HG02678 (cell line): Measurements from ENCODE around the gene SOCS7.
"Not testable (repeated sequence)": the region's sequence is repeated elsewhere in the genome, so short reads cannot be mapped to it uniquely, and the experiment has no call there.

ENCODE experiments used
- ATAC-seq: cut with Tn5 transposase; IDR thresholded peaks from one replicate; pipeline ENCODE4 v1.9.1; 2021; ENCODE audit warnings: mild to moderate bottlenecking, moderate library complexity; ENCODE audit not compliant: unreplicated experiment

SOCS7 gene

DNA sequence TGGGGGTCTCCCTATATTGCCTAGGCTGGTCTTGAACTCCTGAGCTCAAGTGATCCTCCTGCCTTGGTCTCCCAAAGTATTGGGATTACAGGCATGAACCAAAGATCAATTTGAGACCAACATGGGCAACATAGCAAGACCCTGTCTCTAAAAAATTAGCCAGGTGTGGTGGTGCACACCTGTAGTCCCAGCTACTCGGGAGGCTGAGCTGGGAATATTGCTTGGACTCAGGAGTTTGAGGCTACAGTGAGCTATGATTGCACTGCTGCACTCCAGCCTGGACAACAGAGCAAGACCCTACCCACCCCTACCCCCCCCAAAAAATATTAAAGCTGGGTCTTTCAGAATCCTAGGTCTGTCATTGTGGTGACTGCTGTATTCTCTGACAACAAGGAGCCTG is 85.7 kb downstream of the SOCS7 start:
- not testable (repeated sequence) for ATAC-seq

DNA sequence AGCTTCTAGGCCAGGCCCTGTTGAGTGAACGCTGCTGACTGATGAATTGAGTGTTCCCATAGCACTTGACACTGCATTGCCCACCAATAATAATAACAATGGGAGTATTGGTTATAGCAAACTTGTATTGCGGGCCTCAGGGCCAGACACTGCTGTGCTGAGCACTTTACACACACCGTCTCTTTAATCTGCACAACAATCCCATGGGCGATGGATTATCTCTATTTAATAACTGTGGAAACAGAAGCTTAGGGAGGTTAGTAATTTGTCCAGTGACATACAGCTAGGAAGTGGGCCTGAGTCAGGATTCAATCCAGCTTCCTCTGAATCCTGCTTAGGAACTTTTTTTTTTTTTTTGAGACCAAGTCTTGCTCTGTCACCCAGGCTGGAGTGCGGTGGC is 87.8 kb downstream of the SOCS7 start:
- ATAC-seq = no peak

DNA sequence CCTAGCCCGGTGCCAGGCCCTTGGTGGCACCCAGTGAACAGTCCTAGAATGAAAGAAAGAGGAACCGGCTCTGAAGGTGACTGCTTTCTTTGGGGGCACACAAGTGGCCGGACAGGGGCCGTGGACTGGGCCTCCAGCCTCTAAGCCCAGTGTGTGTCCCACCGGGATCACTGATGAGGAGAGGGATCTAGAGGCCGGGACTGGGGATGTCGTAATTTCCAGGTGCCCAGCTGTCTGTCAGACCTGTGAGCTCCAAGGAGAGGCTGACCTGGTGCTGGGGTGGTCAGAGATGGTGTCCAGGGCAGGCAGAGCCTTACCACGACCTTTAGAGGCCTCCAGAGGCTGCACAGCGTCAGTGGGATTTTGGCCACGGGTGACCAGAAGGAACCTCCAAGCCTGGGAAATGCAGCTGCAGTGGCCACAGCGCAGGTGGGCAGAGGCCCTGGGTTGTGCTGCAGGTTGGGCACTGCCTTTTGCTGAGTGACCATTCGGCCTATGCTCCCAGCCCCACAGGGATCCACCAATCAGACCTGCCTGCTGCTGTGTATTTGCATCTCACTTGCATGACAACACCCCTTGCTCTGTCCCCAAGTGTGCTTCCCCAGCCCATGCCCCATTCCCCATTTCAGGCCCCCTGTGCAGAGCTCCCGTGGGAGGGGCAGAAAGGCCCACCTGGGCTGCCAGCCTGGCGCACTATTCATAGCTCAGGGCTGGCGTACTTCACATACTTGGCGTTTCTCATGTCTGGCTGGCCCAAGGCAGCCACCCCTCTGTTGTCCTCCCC is 89.2 kb downstream of the SOCS7 start:
- no peak for ATAC-seq

DNA sequence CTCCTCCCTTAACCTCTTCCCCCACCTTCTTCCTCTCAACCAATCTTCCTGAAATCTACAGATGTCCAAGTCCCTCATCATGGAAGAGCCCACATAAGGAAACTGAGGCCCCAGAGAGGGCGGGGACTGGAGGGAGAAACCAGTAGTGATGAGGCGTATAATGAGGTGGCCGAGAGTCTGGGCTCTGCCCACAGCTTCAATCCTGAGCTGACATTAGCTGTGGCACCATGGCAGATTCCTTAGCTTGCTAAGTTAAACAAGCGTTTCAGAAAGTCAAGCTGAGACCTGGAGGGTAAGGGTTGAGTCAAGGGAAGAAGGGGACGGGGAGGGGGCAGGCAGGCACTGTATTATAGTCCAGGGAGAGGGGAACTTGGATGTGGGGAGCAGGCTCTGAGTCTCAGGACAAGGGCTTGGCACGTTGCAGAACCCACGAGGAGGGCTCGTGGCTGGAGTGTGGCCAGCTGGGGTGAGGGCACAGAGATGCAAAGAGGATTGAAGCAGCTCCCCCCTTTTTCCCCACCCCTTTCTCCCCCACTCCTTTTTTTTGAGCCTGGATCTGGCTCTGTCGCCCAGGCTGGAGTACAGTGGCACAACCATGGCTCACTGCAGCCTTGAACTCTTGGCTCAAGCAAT is 89.9 kb downstream of the SOCS7 start:
- ATAC-seq = no peak

DNA sequence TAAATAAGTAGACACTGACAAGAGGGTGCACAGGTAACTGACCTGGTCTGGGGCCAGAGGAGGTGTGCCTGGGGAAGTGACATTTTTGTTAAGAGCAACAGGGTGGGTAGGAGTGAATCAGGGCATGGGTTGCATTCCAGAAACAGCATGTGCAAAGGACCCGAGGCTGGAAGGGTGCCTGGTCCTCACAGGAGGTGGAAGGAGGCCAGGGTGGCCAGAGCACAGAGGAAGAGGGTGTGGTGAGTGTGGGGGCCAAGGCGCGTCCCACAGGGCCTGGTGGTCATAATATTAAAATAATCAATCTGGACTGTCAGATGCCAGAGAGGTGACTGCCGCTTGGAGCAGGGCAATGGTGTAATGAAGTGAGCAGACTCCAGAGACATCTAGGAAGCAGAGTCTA is 90.9 kb downstream of the SOCS7 start:
- no peak for ATAC-seq

DNA sequence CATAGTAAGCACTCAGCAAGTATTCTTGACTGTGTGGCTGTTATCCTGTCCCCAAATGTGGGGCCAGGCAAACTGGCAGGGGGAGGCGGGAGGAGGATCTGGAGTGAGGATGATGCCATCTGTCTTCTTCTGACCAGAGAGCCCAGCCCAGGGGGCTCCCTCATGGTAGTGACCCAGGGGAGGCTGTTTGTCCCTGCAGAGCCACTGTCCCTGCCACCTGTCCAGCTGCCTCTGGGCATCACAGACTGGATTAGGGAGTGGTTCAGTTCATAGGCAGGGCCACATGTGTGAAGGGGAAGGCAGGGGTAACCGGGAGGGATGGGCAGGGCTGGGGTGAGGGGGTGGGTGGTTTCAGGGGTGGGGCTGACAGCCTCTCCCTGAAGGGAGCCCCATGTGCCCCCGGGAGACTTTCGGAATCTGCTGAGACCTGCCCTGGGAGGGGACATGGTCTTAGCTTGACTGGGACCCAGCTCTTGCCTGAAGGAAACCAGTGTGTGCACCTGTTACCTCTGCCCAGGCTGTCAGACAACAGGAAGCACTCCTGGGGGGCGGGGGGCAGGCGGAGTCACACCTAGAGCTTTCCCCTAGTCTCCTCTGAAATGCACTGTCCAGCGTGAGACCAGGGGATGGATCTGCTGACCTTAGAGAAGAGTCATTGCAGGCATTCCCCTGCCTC is 91.8 kb downstream of the SOCS7 start:
- no peak for ATAC-seq

DNA sequence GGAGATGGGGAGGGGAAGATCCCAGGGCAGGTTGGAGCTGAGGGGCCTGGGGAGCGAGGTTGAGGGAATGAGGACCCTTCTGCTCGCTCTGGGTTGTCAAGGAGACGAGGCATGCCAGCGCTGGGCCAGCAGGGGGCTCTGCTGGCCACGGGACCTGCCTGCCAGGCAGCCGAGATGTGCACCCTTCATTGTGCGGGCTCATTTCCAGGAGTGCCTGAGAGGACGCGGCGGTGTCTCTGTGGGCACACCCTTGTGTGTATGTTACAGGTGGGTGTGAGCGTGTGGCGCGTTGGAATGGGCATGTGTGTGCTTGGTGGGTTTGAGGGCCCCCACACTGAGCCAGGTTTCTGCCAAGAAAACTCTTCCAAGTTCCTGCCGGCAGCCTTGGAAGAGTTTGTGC is 92.5 kb downstream of the SOCS7 start:
- no peak for ATAC-seq

DNA sequence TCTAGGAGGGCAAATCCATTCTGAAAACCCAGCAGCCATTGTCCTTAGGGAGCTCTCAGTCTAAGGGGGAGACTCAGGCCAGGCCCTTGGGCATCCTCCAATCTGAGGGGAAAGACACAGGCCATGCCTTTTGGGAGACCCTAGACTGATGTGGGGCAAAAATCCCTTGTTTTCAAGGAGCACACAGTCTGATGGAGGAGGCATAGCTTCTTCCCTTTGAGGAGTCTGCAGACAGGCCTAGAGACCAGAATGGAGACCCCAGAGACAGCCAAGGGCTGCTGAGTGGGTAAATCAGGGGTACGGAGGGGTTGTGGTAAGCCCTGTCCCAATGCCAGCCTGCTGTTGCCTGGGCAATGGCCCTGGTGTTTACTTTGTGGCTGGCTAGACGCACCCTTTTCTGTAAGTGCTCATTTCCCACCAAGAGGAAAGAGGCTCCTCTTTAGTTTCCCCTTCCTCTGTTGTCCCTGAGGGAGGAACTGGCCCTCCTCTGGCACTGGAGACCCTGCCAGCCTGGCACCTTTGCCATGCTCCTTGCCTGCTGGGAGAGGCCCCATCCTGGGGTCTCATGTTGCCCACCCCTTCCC is 96.0 kb downstream of the SOCS7 start:
- ATAC-seq = no peak

DNA sequence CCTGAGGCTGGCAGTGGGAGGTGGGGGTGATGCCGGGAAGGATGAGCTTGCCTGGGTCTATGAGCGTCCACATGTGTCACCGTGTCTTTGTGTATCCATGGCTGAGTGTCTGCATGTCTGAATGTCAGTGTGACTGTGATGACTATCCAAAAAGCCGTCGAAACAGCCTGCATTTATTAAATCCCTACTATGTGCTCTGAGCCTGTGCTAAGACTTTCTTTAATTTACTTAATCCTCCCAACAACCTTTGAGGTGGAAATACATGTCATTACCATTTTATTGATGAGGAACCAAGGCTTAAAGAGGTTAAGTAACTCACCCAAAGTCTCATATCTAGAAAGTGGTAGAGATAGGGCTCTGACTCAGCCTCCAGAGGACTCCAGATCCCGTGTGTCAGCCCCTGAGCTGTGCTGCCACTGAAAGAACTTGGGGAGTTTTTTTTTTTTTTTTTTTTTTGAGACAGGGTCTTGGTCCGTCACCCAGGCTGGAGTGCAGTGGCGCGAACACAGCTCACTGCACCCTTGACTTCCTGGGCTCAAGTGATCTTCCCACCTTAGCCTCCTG is 96.6 kb downstream of the SOCS7 start:
- ATAC-seq = no peak

DNA sequence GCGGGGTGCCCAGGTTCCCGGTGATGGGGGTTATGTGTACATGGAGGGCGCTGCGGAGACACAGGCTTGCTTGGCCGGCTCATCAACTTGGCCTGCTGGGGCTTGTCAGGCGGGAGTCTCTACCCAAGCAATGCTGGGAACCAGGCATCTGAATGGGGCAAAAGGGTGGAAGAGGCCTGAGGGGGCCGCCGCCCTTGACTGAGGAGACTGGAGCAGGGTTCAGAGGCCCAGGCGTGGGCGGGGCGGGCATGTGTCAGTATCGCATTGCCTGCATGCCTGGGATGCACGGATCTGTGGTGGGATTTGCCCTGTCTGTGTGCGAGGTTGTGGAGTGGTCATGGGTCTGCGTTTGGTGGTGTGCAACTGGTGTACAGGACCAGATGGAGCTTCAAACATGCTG is 97.7 kb downstream of the SOCS7 start:
- no peak for ATAC-seq

DNA sequence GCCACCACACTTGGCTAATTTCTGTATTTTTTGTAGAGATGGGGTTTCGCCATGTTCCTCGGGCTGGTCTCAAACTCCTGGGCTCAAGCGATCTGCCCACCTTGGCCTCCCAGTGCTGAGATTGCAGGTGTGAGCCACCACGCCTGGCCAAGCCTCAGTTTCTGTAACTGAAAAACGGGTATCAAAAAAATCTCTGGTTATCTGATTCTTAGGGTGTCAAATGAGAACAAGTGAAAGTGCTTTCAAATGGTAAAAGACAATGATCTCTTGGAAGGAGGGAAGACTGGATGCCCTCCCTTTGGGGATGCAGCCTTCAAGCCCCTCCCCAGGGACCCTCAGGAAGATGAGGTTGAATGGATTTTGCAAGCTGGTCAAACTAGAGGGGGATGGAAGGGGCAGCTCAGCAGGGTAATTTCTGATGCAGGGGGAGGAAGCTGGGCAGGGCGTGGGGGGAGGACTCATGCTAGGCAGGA is 98.9 kb downstream of the SOCS7 start:
- ATAC-seq = no peak

DNA sequence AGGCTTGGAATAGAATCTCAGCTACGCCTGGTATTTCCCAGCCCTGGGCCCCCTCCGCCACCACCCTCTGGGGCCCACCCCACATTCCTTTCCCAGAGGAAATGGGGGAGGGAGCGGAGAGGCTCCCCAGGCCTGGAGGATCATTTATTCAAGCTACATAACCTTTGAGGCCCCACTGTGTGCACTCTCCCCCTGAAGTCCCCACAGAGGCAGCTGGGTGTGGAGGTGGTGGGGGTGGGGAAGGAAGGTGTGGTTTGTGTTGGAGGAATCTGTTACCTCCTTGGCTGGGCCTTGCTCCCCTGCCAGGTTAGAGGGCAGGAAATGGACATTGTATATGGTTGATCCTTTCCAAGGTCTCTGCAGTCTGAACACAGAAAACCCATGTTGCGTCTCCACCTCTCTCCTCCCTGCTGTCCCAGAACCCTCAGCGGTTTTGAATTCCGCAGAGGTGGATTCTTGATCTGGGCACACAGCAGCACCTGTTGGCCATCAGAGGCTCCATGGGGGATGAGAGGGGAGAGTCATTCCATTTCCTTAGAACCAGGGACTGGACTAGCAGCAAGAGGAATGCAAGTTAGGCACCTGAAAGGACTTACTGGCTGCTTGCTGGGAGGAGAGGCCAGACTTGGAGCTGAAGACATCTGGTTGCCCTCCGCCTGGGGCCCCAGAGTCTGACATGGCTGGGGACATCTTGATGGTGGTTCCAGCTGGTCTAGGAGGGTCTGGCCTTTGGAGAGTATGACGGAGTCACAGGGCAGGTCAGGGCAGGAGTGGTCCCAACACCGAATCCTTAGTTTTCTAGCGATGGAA is 99.6 kb downstream of the SOCS7 start:
- no peak for ATAC-seq

DNA sequence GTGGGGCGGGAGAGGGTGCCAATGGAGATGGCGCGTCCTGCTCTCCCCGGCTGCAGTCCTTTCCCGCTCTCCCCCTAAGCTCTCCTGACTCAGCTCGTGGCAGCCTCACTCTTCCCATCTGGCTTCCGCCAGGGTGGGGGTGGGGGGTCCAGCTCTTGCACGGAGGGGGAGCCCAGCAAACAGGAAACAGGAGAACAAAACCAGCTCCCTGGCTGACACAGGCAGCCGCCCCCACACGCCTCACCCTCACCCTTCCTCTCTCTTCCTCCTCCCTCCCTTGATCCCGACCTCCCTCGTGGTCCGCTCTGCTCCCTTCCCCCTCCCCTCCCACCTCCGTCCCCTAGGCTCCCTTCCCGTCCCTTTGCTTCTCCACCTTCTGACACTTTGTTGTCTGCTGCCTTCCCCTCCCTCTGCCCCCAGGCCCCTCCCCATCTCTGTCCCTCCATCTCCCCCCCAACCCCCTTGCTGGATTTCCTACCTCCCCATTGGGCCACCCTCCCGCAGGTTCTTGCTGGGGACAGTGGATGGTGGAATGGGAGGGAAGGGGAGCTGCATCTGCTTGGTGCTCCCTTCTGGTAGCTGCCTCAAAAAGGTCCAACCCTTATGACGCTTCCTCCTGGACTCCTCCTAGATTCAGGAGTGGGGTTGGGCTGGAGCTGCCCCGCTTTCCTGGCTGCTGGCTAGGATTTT is 100.3 kb downstream of the SOCS7 start:
- no peak for ATAC-seq

DNA sequence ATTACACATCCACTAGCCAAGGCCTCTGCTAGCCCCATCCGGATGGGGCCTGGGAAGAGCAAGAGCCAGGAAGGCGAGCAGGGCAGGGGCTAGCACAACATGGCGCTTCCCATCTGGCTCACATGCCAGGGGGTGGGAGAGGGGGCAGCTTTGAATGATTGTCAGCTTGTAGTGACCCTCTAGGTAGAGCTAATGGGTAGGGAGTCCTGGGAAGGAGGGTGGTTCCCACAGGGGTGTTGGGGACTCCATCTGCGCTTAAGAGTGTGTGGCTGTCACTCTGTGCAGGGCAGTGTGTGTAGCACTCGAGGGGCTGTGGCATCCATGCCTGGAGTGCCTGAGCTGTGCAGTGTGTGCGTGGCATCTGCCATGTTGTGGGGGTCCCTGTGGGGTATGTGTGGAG is 101.1 kb downstream of the SOCS7 start:
- no peak for ATAC-seq

DNA sequence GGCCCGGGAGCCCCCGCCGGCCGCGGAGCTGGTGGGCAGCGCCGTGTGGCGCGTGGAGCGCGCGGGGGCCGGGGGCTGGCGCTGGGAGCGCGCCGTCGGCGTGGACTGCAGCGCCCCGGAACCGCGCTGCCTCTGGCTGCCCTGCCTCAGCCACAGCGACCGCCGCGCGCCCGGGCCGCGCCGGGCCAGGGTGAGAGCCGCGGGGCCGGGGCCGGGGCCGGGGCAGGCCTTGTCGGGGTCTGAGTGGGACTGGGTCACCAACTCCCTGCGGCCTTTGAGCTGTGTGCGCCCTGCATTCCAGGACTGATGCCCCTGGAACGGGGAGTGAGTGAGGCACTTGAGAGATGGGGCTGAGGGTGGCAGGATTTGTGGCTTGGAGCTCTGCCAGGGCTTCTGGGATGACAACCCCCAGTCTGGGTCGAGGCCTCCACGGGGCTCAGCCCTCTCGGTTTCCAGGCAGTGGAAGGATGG is 102.3 kb downstream of the SOCS7 start:
- ATAC-seq = no peak

DNA sequence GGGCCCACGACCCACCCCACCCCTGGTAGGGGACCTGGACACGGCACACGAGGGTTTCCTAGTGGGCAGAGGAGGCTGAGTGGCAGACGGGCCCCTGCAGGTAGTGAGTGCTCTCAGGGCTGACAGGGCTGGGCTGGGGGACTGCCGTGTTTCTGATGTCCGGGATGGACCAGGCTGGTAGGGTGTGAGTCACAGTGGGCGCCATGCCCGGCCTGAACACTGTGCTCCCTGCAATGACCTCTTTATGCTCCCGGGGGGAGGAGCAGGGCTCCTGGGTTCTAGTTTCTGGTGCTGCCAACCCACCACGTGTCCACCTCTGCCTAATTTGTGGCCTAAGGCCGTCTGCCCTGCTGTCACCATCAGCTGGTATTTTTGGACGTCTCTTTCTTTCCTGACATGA is 102.9 kb downstream of the SOCS7 start:
- ATAC-seq = no peak
